GM18861 (cell line): ENCODE results near the gene SRPK2.
A peak's percentile ranks its signal among the peaks of the same experiment; 100 is the strongest.
"Not testable (repeated sequence)": the region's sequence is repeated elsewhere in the genome, so short reads cannot be mapped to it uniquely, and the experiment has no call there.

Experiments
- ATAC-seq: cut with Tn5 transposase; IDR thresholded peaks from one replicate; pipeline ENCODE4 v1.9.1; 2021; ENCODE audit not compliant: unreplicated experiment

Gene SRPK2

GRCh38 chr7:105198223-105198622 is 190.5 kb downstream of the SRPK2 start:
- no peak for ATAC-seq

DNA sequence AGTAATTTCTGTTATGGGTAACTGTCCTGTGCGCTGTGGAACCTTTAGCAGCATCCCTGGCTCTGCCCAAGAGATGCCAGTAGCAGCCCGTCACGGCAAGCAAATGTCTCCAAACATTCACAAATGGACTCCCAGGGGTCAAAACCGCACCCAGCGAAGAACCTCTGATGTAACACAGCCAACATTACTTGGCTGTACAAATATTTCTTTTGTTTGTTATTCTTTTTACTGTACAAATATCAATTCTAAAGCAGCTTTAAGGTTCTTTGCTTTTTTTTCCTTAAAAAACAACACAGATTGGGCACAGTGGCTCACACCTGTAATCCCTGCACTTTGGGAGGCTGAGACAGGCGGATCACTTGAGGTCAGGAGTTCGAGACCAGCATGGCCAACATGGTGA is 192.2 kb downstream of the SRPK2 start:
- no peak for ATAC-seq

DNA sequence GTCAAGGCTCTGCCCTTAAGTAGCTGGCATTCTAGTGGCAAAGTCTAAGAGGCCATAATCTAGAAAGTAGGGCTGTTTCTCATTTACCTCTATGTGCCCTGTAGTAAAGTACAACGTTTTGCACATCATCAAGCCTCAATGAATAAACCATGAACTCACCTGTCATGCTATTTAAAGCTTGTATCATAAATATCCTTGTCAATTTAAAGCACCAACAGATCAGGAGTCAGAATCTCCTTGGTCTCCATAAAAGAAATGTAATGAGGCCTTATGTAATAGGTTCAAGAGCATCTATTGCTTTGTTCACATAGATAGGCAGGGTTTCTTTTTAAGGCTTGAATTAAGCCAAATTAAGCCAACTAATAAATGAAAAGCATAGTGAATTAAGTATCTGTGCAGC is 192.8 kb downstream of the SRPK2 start:
- ATAC-seq: no peak

DNA sequence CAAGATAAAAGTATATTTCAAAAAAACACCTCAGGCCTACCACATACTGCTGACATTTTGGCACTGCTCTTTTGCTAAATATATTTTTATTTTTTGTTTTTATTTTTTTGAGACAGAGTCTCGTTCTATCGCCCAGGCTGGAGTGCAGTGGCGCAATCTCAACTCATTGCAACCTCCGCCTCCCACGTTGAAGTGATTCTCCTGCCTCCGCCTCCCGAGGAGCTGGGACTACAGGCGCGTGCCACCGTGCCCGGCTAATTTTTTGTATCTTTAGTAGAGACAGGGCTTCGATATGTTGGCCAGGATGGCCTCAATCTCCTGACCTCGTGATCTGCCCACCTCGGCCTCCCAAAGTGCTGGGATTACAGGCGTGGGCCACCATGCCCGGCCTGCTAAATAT is 193.8 kb downstream of the SRPK2 start:
- ATAC-seq: not testable (repeated sequence)

DNA sequence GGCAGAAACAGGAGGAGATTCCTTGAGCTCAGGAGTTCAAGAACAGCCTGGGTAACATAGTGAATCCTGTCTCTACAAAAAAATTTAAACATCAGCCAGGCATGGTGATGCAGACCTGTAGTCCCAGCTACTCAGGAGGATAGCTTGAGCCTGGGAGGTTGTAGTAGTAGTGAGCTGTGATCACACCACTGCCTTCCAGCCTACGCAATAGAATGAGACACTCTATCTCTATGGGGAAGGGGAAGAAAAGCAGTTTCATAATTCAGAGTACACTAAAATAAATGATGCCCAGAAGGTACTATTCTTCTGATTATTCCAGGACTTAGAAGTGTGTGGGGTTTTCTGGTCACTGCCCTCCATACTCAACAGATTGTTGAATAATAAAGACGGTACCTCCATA is 197.4 kb downstream of the SRPK2 start:
- ATAC-seq: no peak

DNA sequence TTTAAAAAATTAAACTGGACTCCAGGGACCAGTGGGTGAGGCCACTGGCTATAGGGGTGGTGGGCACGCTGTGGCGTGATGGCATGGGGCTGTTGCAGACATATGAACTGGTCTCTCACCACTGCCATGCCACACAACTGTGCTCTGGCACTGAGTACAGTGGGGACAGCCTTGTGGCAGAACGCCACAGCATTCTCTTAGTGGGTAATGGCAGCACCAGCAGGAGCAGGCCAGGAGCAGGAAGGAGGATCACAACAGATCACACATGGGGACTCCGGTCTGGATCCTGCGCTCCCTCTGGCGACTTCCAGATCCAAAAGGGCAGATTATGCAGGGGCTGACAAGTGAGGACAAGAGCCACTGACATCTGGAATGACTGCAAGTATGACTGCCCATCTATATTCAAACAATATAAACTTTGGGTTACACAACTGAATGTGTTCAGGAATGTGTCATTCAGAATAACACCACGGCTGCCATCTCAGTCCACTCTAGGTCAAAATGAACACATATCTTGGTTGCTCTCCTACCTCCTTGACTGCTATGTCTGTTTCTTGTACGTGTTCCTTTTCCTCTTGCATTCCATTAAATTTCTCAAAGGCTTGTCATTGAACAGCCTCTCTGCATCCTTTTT is 198.7 kb downstream of the SRPK2 start:
- ATAC-seq: no peak

DNA sequence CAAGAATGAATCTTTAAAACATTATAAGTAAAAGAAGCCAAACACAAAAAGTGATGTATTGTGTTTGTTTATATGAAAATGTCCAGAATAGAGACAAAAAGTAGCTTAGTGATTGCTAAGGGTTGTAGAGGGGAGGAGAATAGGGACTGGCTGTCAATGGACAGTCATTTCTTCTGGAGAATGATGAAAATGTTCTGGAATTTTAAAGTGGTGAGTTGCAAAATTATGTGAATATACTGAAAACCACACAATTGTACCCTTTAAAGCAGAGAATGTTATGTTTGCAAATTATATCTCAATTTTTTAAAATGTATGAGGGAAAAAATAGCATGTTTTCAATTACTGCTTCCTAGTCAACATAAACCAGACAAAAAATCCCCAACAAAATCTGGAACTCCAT is 200.5 kb downstream of the SRPK2 start:
- ATAC-seq: no peak

DNA sequence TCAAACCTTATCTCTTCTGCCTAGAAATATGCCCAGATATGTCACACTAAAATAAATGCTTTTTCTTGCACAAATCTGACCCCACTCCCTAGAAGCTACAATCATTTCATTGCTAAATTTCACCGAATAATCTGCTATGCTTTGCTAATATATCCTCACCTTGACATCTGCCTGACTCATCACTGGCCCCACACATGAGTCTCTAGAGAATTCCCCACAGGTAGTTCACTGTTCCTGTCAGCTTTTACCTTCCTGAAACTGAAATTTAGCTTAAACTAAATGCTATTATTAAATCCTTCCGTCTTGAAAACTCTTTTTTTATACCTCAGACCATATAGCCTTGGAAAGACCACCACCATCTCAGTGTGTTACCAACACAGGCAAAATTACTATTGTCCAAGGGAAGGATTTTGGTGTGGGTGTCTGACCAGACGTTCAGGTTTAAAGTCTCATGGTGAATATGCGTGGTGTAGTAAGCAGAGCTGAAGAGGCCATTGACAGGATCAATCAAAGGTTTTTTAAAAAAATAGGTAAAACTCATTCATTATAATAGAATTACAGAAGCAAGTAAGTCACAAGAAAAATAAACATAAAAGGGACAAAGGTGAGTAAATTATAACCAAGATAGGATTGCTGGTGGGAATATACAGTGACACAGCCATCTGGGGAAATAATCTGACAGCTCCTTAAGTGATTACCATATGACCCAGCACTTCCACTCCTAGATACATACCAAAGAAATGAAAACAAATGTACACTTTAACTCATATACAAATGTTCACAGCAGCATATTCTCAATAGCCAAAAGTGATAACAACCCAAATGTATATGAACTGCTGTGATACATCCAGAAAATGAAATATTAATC is 201.2 kb downstream of the SRPK2 start:
- no peak for ATAC-seq

GRCh38 chr7:105185290-105186010 is 203.3 kb downstream of the SRPK2 start:
- no peak for ATAC-seq

DNA sequence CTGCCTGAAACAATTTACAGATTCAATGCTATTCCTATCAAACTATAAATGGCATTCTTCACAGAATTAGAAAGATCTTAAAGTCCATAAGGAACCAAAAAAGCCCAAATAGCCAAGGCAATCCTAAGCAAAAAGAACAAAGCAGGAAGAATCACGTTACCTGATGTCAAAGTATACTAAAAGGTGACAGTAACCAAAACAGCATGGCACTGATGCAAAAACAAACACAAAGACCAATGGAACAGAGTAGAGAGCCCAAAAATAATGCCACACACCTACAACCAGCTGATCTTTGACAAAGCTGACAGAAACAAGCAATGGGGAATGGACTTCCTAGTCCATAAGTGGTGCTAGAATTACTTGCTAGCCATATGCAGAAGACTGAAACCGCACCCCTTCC is 208.7 kb downstream of the SRPK2 start:
- no peak for ATAC-seq

DNA sequence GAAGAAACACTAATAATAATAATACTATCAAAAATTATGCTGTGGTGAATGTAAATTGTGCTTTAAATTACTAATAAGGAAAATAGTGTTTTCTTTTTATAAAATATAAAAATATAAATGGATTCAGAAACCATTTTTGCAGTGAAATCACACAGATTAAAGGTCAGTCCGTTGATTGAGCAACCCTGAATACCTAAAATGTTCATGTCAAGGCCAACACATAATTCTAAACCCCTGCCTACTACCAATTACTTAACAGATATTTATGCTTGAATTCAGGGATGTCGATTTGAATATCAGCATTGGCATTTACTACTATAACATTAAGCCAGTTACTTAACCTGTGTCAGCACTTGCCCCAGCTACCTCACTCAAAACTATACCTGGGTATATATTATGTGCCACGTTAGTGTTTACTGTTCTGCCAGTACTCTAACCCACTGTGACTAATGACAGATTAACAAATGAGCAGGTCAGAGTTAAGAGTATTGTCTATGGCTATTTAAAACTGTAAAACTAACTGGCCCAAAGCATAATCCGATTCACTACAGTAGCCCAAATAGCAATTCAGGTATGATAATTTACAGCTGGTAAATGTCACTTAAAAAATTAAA is 209.7 kb downstream of the SRPK2 start:
- ATAC-seq: no peak

- no peak for ATAC-seq
Measured at GRCh38 chr7:105178177-105178576, 210.5 kb downstream of the SRPK2 start.

DNA sequence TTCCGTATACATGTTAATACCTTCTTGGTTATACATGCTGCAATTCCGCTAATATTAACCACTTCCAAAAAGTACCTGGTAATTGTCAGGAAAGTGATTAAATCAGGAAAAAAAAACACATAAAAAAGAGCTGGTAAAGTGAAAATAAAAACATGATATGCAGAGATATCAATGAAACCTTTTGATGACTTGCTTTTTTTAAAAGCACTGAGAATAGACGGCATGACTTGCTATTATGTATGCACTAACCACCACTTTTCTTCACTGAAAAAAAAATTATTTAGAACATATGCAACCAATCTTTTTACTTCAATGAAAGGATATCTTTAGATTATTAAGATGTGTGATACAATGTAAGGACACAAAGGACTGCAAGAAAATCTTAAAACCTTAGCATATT is 211.7 kb downstream of the SRPK2 start:
- no peak for ATAC-seq

DNA sequence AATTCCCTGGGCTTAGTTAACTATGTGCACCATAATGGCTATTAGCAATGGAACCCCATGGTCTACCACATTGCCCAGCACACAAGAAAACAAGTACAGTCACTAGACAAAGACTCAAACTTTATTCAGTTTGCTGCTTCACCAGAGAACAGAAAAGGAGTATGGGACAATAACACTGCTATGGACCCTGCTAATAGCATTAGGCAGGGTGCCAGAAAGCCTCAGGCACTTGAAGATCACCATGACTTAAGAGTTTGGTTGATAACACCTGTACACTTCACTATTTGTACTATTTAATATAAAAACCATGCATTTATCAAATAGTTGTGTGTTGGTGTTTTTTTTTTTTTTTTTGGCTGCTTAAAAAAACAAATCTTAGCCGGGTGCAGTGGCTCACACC is 215.1 kb downstream of the SRPK2 start:
- no peak for ATAC-seq

DNA sequence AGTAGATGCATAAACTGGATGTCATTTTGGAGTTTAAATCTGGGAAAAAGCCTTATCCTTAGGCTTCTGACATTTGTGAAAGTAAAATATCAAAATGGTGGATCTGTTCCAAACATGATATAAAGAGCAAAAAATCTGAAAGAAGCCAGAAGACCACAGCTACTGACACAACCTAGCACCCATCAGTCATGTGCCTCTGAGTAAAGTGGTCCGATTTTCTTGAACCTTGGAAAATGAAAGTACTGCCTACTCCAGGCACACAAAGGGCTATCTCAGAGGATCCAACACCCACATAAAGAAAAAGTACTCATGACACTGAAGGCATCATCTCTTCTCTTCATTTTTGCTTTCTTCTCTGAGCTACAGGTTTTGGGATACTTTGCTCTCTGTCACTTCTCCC is 224.0 kb downstream of the SRPK2 start:
- ATAC-seq: no peak

DNA sequence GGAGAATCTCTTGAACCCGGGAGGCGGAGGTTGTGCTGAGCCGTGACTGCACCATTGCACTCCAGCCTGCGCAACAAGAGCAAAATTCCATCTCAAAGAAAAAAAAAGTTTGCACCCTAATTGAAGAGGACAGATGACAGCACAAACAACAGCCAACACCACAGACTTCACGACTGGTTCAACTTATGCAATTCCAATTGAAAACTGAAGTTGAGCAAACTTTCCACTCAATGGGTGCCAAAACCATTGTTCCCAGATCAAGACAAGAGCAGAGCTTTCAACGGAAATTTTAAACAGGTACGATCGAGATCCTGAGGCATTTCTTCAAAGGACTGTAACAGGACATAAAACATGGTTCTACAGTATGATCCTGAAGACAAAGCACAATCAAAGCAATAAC is 225.0 kb downstream of the SRPK2 start:
- ATAC-seq: no peak

DNA sequence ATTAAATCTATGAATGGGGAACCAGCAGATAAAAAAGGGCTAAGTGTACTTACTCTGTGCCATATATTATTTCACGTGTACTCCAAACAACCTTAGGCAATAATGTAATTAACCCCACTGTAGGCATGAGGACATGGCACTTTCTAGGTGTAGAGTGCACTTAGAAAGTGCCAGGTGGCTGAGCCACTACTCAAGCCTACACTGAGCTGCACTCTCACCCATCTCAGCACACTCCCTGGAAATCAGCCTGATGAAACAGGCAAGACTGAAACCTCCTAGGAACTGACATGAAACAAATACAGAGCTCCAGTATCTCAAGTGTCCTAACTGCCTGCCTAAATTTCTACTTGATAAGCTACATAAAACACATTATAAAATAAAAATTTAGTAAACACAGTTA is 227.4 kb downstream of the SRPK2 start:
- no peak for ATAC-seq

- ATAC-seq: peak; percentile 60
Measured at GRCh38 chr7:105157278-105157677, 231.4 kb downstream of the SRPK2 start.

DNA sequence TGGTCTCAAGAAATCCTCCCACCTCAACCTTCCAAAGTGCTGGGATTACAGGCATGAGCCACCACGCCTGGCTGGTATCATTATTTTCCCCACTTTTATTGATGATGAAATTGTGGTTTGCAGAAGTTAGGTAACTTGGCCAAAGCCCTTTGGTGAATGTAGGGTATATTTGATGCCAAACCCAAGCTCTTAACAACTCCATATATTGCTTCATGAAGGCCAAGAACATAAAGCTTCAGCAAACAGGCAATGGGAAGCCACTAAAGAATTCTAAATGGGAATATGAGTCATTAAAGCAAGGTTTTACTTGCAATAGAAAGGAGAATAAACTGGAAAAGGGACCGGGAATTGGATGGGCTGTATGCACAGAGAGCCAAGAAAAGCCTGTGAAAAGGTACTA is 232.0 kb downstream of the SRPK2 start:
- ATAC-seq: no peak

DNA sequence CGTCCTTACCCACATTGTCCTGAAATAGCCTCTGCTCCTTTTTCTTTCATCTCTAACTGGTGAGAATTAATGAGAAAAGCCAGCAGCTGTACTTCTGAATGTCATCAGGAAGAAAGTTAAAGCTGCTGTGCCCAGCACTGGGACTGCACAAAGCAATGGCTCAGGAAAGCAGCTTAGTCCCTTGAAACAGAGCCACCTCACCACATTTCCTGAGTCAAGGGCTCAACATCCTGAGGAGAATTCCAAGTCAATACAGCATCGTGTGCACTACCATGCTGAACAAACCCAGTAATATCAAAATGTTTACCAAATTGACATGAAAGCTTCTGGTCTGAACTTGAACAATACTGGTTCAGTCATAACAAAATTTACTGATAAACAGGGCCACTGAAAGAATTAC is 234.6 kb downstream of the SRPK2 start:
- ATAC-seq: no peak

- ATAC-seq: no peak
Measured at GRCh38 chr7:105153531-105153930, 235.2 kb downstream of the SRPK2 start.

GRCh38 chr7:105151152-105151551 is 237.6 kb downstream of the SRPK2 start:
- ATAC-seq: no peak
